Transverse colon (tissue), 4 donors: Measurements from ENCODE around the gene CREBZF. TPM values are rescaled to one million over a fixed set of nuclear protein-coding genes. Genes with fewer than 3 reads are reported as not detected.
A peak's percentile ranks its signal among the peaks of the same experiment; 100 is the strongest.
"Not testable (repeated sequence)": the region's sequence is repeated elsewhere in the genome, so short reads cannot be mapped to it uniquely, and the experiment has no call there.

ENCODE experiments used
- DNase-seq: peaks from one replicate; pipeline ENCODE4 v3.0.0-alpha.2; 2019
- H3K27ac ChIP-seq, 4 donors: fragments of 200-600 bp; sonication (generic); 2 replicates each; pipeline ENCODE4 v1.5.1; 2016 to 2018; ENCODE audit warnings: inconsistent platforms in 4 of 4
- H3K27me3 ChIP-seq: fragments of 200-600 bp; sonication (generic); 2 replicates; pipeline ENCODE4 v1.5.1; 2017; ENCODE audit warnings: inconsistent platforms
- H3K36me3 ChIP-seq, 4 donors: fragments of 200-600 bp; sonication (generic); 2 replicates each; pipeline ENCODE4 v1.5.1; 2017 to 2019; ENCODE audit warnings: inconsistent platforms in 4 of 4
- H3K4me1 ChIP-seq, 4 donors: fragments of 200-600 bp; sonication (generic); 2 replicates each; pipeline ENCODE4 v1.5.1; 2017 to 2020; ENCODE audit warnings: inconsistent platforms in 4 of 4
- H3K4me3 ChIP-seq, 4 donors: fragments of 200-600 bp; sonication (generic); 1 replicate in 1 of 4; 2 replicates in 3 of 4; pipeline versions ENCODE4 v1.5.1 to v1.6.1; 2017 to 2019; ENCODE audit warnings: inconsistent platforms in 4 of 4
- H3K9me3 ChIP-seq, 2 donors: fragments of 200-600 bp; sonication (generic); 2 replicates each; pipeline ENCODE4 v1.5.1; 2017 to 2019; ENCODE audit warnings: inconsistent platforms in 2 of 2
- EP300 ChIP-seq: sonication (generic); formaldehyde crosslinking; IDR thresholded peaks from one replicate; pipeline ENCODE4 v1.6.1; 2017; ENCODE audit warnings: antibody characterized with exemption, low read depth
- POLR2A ChIP-seq: fragments of 450-650 bp; IDR thresholded peaks from one replicate; pipeline ENCODE4 v1.6.1; 2016; ENCODE audit warnings: antibody characterized with exemption, mild to moderate bottlenecking, moderate library complexity
- POLR2AphosphoS5 ChIP-seq, 3 donors: sonication (generic); formaldehyde crosslinking; IDR thresholded peaks; one replicate each; pipeline ENCODE4 v1.6.1; 2016; ENCODE audit warnings: antibody characterized with exemption in 3 of 3
- WGBS, 2 donors: methylation state at CpG; one replicate each; pipeline ENCODE4 v1.1.5; 2018; ENCODE audit warnings: low coverage in 1 of 2; 5-methylcytosine and 5-hydroxymethylcytosine counted together
- in situ Hi-C, 4 donors: fragments of 200-750 bp; cut with MboI; loops; one replicate each; pipeline versions ENCODE4 v1.15.0 to v1.15.1; 2017; ENCODE audit warnings: low sequenced_read_pairs in 3 of 4, low pct_ligation_motif_present in 1 of 4, low pct_unique_long_range_greater_than_20kb in 1 of 4
- intact Hi-C: fragments of 100-400 bp; cut with DNase I; formaldehyde crosslinking; loops from one replicate; pipeline ENCODE4 v1.15.1; 2023; ENCODE audit warnings: low total_unique reads
- total RNA-seq, 4 donors: library from RNA; depleted of rRNA; stranded (reverse); fragments of >200 nt; gene quantifications; one replicate each; pipeline ENCODE4 v1.1.0, GENCODE V29; 2016
- TF ChIP-seq, protein P1 (sequence below), 5 experiments: fragments of 200-600 bp in 3 of 5; fragments of 450-650 bp in 2 of 5; sonication (generic) in 3 of 5; IDR thresholded peaks; 1 replicate in 2 of 5; 2 replicates in 3 of 5; pipeline ENCODE4 v1.5.1; 2016 to 2017; ENCODE audit warnings: antibody characterized with exemption in 5 of 5, inconsistent platforms in 3 of 5, mild to moderate bottlenecking in 2 of 5, moderate library complexity in 1 of 5

CREBZF gene
- total RNA-seq, 4 donors from 2014 or later: 55.3 to 147 (median 85.5) TPM

DNA sequence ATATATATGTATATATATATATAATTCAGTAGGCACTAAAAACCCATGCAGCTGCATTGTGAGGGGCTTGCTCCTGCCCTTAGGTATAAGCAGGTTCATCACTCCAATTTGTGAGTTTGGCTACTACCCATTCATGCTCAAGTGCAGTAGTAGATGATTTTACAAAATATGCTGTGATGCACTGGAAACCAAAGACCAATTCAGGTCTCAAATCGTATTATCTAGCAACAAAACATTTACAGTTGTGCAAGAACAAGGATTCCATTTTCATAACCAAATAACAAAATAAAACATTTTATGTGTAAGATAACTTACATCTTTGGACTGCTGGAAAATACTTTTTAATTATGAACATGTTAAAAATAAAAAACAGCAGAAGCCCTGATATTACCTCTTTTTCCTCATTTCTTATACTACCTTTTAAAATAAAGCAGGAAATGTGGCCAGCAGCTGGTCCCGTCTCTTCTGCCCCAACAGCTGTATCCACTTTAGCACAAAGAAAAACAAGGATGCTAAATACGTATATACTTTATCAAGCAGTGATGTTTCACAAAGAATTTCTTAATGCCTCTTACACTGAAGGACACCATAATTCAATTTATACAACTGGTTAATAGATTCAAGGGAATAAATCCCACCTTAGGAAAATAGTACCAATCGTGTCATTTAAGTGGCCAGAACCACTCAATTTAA lies 2.8 kb downstream of the CREBZF start:
- H3K27me3 ChIP-seq: no peaks in the 10 kb centered on the region
- in situ Hi-C loops (loop anchor here in 1 of 4 donors (25.0 kb wide), 1 partner anchor 575 kb away; the partner anchor contains the start of gene EED), intact Hi-C loops (loop anchor here (5.0 kb wide), 1 partner anchor 35 kb away; the partner anchor contains the start of genes DLG2 and TMEM126B)
- no peak for DNase-seq
- TF ChIP-seq, protein P1, sequence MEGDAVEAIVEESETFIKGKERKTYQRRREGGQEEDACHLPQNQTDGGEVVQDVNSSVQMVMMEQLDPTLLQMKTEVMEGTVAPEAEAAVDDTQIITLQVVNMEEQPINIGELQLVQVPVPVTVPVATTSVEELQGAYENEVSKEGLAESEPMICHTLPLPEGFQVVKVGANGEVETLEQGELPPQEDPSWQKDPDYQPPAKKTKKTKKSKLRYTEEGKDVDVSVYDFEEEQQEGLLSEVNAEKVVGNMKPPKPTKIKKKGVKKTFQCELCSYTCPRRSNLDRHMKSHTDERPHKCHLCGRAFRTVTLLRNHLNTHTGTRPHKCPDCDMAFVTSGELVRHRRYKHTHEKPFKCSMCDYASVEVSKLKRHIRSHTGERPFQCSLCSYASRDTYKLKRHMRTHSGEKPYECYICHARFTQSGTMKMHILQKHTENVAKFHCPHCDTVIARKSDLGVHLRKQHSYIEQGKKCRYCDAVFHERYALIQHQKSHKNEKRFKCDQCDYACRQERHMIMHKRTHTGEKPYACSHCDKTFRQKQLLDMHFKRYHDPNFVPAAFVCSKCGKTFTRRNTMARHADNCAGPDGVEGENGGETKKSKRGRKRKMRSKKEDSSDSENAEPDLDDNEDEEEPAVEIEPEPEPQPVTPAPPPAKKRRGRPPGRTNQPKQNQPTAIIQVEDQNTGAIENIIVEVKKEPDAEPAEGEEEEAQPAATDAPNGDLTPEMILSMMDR (IDR thresholded peaks at IDR 0.05): no peak
- TF ChIP-seq EP300 (no peak), POLR2AphosphoS5 (IDR thresholded peaks at IDR 0.05) (no peak), POLR2A (no peak)
- WGBS, 2 donors: 4 to 5% methylated on average over 4 of the region's 4 CpGs
- H3K36me3 ChIP-seq: peaks cover 0 to 15% (median 3%) of the 10 kb centered on the region in 4 donors
- H3K9me3 ChIP-seq: no peaks in the 10 kb centered on the region
- peaks cover 13 to 62% (median 44%) of the 10 kb centered on the region in 4 donors for H3K4me1 ChIP-seq
- H3K4me3 ChIP-seq: peak overlapping the region in 3 of 4 donors; percentile 88 to 93 (median 89)
- H3K27ac ChIP-seq: peak overlapping the region in 3 of 4 donors; percentile 98 to 100 (median 99)

- Histone ChIP-seq H3K9me3 (no peaks in the 10 kb centered on the region), H3K4me1 (peaks cover 13 to 51% (median 38%) of the 10 kb centered on the region in 4 donors), H3K4me3 (no peak overlapping the region), H3K36me3 (peaks cover 0 to 20% (median 5%) of the 10 kb centered on the region in 4 donors), H3K27ac (no peak overlapping the region), H3K27me3 (no peaks in the 10 kb centered on the region)
- no peak for TF ChIP-seq POLR2AphosphoS5 (IDR thresholded peaks at IDR 0.05)
- no peak for TF ChIP-seq EP300
- no peak for TF ChIP-seq POLR2A
- TF ChIP-seq, protein P1 (IDR thresholded peaks at IDR 0.05): no peak
- intact Hi-C loops (no loop called here), in situ Hi-C loops (loop anchor here in 1 of 4 donors (25.0 kb wide), 1 partner anchor 579 kb away; the partner anchor contains the start of gene EED)
- WGBS, 2 donors: 30 to 39% methylated on average over 1 of the region's 1 CpG
- DNase-seq: no peak
These were observed 6.7 kb downstream of the CREBZF start for GRCh38 chr11:85658180-85658579.

- WGBS, 2 donors: 80 to 85% methylated on average over 1 of the region's 1 CpG
- TF ChIP-seq EP300: no peak
- no peak for TF ChIP-seq POLR2A
- TF ChIP-seq, protein P1 (IDR thresholded peaks at IDR 0.05): no peak
- TF ChIP-seq POLR2AphosphoS5 (IDR thresholded peaks at IDR 0.05): no peak
- H3K27ac ChIP-seq: no peak overlapping the region
- peaks cover 0 to 20% (median 5%) of the 10 kb centered on the region in 4 donors for H3K36me3 ChIP-seq
- H3K9me3 ChIP-seq: no peaks in the 10 kb centered on the region
- intact Hi-C loops (no loop called here), in situ Hi-C loops (loop anchor here in 1 of 4 donors (25.0 kb wide), 1 partner anchor 581 kb away; the partner anchor contains the start of gene EED)
- H3K27me3 ChIP-seq: no peaks in the 10 kb centered on the region
- no peak for DNase-seq
- H3K4me3 ChIP-seq: no peak overlapping the region
- H3K4me1 ChIP-seq: peaks cover 6 to 37% (median 25%) of the 10 kb centered on the region in 4 donors
These were observed 8.2 kb downstream of the CREBZF start for GRCh38 chr11:85656777-85657176.

- in situ Hi-C loops: loop anchor here in 1 of 4 donors (25.0 kb wide), 1 partner anchor 583 kb away; the partner anchor contains the start of gene EED
- DNase-seq, H3K9me3 ChIP-seq, H3K27ac ChIP-seq, H3K4me3 ChIP-seq, H3K27me3 ChIP-seq, intact Hi-C loops: not testable (repeated sequence)
- WGBS, 2 donors: 95 to 100% methylated on average over 2 to 4 of the region's 4 CpGs
- Histone ChIP-seq H3K36me3 (peaks cover 0 to 20% (median 2%) of the 10 kb centered on the region in 4 donors), H3K4me1 (peaks cover 0 to 22% (median 10%) of the 10 kb centered on the region in 4 donors)
These were observed 10.6 kb downstream of the CREBZF start for GRCh38 chr11:85654343-85654742.
